GM12891 (cell line): ENCODE data around the gene ST3GAL3.

Experiments
- DNase-seq: peaks from one replicate; pipeline ENCODE4 v3.0.0; 2011; ENCODE audit warnings: low spot score; ENCODE audit not compliant: insufficient read length
- FAIRE-seq: peaks from 2 replicates; lab custom pipeline; 2011; peaks lifted over from hg19 to GRCh38; lab: Jason Lieb, UNC
- PAX5 ChIP-seq: IDR thresholded peaks from 2 replicates; pipeline ENCODE4 v1.6.1; 2011; ENCODE audit warnings: low read length, moderate library complexity, mild to moderate bottlenecking; ENCODE audit not compliant: insufficient read depth, severe bottlenecking
- POLR2A ChIP-seq: IDR thresholded peaks from 2 replicates; pipeline ENCODE4 v1.6.1; 2011; ENCODE audit warnings: low read depth, low read length, control low read depth
- POLR2AphosphoS5 ChIP-seq: IDR thresholded peaks from 2 replicates; pipeline ENCODE4 v1.6.1; 2011; ENCODE audit warnings: low read depth, low read length, control low read depth
- POU2F2 ChIP-seq: IDR thresholded peaks from 2 replicates; pipeline ENCODE4 v1.6.1; 2011; ENCODE audit warnings: low read depth, mild to moderate bottlenecking, control low read depth, low read length, moderate library complexity
- SPI1 ChIP-seq: IDR thresholded peaks from 2 replicates; pipeline ENCODE4 v1.6.1; 2011; ENCODE audit warnings: low read depth, low read length, control low read depth
- TAF1 ChIP-seq: IDR thresholded peaks from 2 replicates; pipeline ENCODE4 v1.6.1; 2011; ENCODE audit warnings: low read depth, low read length, control low read depth

Gene ST3GAL3

GRCh38 chr1:43880604-43881003 lies 173.3 kb downstream of the ST3GAL3 start:
- TF ChIP-seq SPI1 (no peak), POU2F2 (no peak), POLR2A (no peak), TAF1 (no peak), POLR2AphosphoS5 (no peak), PAX5 (no peak)
- no peak for FAIRE-seq
- no peak for DNase-seq

- TF ChIP-seq POLR2AphosphoS5 = no peak
- TF ChIP-seq SPI1 = no peak
- no peak for TF ChIP-seq TAF1
- no peak for TF ChIP-seq PAX5
- TF ChIP-seq POU2F2 = no peak
- no peak for TF ChIP-seq POLR2A
- DNase-seq (no peak), FAIRE-seq (no peak)
Observed at GRCh38 chr1:43881415-43881814, 174.1 kb downstream of the ST3GAL3 start.

- no peak for FAIRE-seq
- no peak for DNase-seq
- no peak for TF ChIP-seq PAX5
- no peak for TF ChIP-seq POU2F2
Observed at GRCh38 chr1:43882763-43883162, 175.4 kb downstream of the ST3GAL3 start.

DNA sequence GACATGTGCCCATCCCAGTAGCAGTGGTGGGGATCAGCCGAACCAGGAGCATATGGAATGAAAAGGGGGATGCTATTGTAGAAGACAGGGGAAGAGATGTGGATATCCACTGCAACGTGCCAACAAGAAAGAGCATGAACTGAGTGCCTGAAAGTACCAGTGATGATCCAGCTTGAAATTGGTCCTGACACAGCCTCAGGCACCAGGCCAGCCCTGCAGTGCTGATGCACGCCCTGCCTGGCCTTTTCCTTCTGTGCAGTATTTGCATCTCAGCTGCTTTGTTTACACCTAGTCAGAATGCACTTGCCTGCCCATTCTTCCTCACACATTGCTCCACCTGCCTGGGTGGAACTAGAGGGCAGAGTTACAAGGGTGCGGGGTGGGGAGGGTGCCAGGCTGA lies 176.0 kb downstream of the ST3GAL3 start:
- FAIRE-seq = no peak
- DNase-seq = no peak
- TF ChIP-seq SPI1 = no peak

DNA sequence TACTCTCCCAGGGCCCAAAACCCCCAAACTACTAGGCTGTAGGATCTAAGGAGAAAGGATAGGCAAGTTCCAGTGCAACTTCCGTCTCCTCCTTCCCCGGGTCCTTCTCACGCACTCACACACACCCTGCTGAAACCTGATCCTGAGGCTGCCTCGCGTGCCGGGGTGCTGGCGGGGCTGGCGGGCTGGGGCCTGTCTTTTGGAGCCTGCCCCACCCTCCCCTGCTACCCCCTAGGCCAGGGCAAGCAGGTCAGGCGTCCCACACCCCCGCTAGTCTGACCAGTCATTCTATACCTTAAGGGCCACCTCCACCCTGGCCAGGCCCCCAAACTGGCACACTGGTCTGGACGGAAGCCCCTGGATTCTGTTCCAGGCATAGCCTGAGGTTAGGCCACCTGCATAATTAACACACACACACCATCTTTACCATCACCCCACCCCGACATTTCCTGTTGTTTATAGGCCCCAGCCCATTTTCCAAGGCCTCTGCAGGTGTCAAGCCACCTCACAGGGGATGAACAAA lies 178.0 kb downstream of the ST3GAL3 start:
- no peak for DNase-seq

GRCh38 chr1:43887748-43888147 lies 180.4 kb downstream of the ST3GAL3 start:
- FAIRE-seq = peak; percentile 68
- no peak for DNase-seq
- TF ChIP-seq SPI1 (no peak), TAF1 (no peak), POLR2AphosphoS5 (no peak), POU2F2 (no peak), POLR2A (no peak), PAX5 (no peak)

More for the DNA sequence above, 178.0 kb downstream of the ST3GAL3 start:
- no peak for FAIRE-seq
- no peak for TF ChIP-seq PAX5
- TF ChIP-seq TAF1 = no peak
- no peak for TF ChIP-seq POLR2AphosphoS5
- no peak for TF ChIP-seq POU2F2
- TF ChIP-seq SPI1 = no peak
- no peak for TF ChIP-seq POLR2A

DNA sequence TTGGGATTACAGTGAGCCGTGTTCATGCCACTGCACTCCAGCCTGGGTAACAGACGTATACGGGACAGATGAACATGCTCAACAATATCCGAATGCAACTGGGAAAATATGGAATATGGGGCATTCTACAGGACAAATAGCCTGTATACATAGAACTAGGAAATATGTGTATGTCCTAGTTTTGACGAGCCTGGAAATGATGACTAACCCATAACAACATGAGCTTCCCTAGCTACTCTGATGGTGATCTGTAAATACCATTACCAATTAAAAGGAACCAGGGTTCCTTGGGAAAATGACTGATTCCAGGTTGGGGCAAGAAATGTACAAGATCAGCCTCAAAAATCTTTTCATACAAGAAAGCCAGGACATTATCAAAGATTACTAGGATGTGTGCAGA lies 183.5 kb downstream of the ST3GAL3 start:
- TF ChIP-seq SPI1 (no peak), PAX5 (no peak), POLR2AphosphoS5 (no peak), POLR2A (no peak), POU2F2 (no peak), TAF1 (no peak)
- no peak for DNase-seq
- no peak for FAIRE-seq

DNA sequence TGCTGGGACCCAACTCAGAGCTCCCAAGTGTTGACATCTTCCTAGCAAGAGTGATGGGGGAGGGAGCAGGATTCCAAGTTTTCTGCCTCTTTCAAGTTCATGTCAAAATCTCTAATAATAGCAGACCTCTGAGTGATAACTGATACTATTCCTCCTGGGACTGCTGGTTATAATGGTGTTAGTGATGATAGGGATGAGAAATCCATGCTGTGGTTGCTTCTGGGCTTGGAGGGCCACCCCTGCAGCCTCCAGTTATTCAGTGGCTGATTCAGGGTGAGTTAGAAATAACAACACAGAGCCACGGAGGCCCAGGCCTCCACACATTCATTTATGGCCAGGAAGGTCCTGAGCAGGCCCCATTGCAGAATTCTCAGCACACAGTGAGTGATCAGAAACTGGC lies 185.7 kb downstream of the ST3GAL3 start:
- TF ChIP-seq SPI1 (no peak), PAX5 (no peak), POLR2A (no peak), POLR2AphosphoS5 (no peak), POU2F2 (no peak), TAF1 (no peak)
- DNase-seq (no peak), FAIRE-seq (no peak)

- TF ChIP-seq SPI1 (no peak), PAX5 (no peak), TAF1 (no peak), POLR2A (no peak), POU2F2 (no peak), POLR2AphosphoS5 (no peak)
- FAIRE-seq = no peak
- DNase-seq = no peak
Observed at GRCh38 chr1:43898981-43899380, 191.6 kb downstream of the ST3GAL3 start.

DNA sequence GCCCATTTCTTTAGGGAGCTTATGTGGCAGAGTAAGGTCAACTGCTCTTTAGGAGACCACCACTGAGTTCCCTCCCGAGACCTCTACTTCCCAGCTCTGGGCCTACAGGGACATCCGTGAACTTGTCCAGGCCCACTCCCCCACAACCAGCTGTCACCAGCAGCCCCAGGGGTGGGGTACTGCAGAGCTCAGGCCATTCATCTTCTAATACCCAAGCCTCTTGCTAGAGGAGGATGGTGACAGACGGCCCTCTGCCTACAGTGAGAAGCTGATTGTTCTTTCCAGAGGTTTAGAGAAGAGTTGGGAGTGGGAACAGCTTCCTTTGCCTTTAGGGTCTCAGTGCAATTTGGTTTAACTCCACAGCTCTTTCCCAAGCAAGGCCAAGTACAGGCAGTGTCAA lies 193.1 kb downstream of the ST3GAL3 start:
- no peak for TF ChIP-seq SPI1
- no peak for TF ChIP-seq POLR2AphosphoS5
- TF ChIP-seq POLR2A = no peak
- TF ChIP-seq POU2F2 = no peak
- no peak for TF ChIP-seq TAF1
- no peak for TF ChIP-seq PAX5
- DNase-seq = no peak
- FAIRE-seq = no peak
